ENCODE results near the gene TTLL9. TPM values are rescaled to one million over a fixed set of nuclear protein-coding genes. Genes with fewer than 3 reads are reported as not detected.

Gene TTLL9
- total and polyA plus RNA-seq, 2 of the 13 experiments (the other 11 are each of a cell fraction or from before 2014, with no cell fraction given) = not detected

DNA sequence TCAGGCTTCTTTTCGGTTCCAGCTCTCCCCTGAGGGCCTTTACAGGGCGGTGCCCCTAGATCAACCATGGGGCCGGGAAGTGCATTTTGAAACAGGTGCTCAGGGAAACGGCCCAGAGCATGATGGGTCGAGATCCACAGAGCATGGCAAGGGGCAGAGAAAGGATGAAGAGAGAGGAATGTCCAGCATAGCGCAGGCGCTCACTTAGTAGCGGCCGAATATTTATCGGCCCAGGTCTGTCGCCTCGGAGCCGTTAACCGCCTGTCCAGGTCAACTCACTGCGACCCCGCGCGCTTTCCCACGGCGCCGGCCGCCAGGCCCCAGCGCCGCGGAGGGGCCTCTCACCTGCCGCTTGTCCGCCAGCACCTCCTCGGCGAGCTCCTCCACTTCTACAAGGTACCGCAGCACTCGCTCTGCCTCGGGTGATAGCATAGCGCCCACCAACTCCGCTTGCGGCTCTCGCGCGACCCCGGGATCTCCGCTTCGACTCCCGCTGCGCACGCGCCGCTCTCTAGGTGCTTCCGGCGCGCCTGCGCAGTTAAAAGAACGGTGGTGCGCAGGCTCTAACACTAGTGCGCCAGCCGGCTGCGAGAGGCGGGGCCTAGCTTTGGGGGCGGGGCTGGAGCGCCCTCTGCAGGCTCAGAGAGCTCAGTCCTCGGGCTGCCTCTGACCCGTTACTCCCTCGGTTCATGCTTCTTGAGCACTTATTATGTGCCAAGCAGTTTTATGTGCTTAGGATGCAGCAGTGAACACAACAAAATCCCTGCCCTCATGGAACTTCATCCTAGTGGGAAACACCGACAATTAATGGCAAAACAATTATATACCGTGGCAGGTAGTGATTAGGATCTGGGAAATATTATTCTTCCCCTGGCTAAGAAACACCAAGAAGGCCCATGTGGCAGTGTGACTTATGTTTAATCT lies 81.4 kb downstream of the TTLL9 start, which contains the start of gene PDRG1 (continued):
- TF ChIP-seq JUNB (CRISPR knock-in tag; IDR thresholded peaks at IDR 0.05; ENCODE audit: borderline replicate concordance) (0 out of 2 replicates have a peak, but pooled peaks have one; percentile 25), ZNF329 (CRISPR knock-in tag; IDR thresholded peaks at IDR 0.05; ENCODE audit: low read depth) (no peak), RNF2 (conservative IDR thresholded peaks at IDR 0.05; ENCODE audit: low read depth) (peak; percentile 88), ATF1 (CRISPR knock-in tag; IDR thresholded peaks at IDR 0.05) (no peak), SMAD3 (CRISPR knock-in tag; IDR thresholded peaks at IDR 0.05) (peak; percentile 90), EHMT2 (IDR thresholded peaks at IDR 0.05; ENCODE audit: borderline replicate concordance, low read depth, low read length) (no peak; the same call in 1 of the 2 replicates), ZSCAN9 (CRISPR knock-in tag; IDR thresholded peaks at IDR 0.05; ENCODE audit: borderline replicate concordance) (peak; percentile 84; the same call in 1 of the 2 replicates), NONO (IDR thresholded peaks at IDR 0.05) (no peak), NONO (CRISPR knock-in tag; conservative IDR thresholded peaks at IDR 0.05) (peak; percentile 81), HNF4A (CRISPR knock-in tag; IDR thresholded peaks at IDR 0.05) (no peak; the same call in 1 of the 2 replicates), RAD21 (CRISPR knock-in tag; IDR thresholded peaks at IDR 0.05) (peak; percentile 97), NFKBIZ (CRISPR knock-in tag; IDR thresholded peaks at IDR 0.05) (peak; percentile 59; the same call in 1 of the 2 replicates), MTF1 (CRISPR knock-in tag; IDR thresholded peaks at IDR 0.05) (peak; percentile 93), SCMH1 (CRISPR knock-in tag; IDR thresholded peaks at IDR 0.05; ENCODE audit: borderline replicate concordance) (no peak), KDM4B (CRISPR knock-in tag; IDR thresholded peaks at IDR 0.05) (no peak; the same call in 1 of the 2 replicates), YEATS4 (CRISPR knock-in tag; IDR thresholded peaks at IDR 0.05; ENCODE audit: borderline replicate concordance) (peak; percentile 92), NFE2 (CRISPR knock-in tag; IDR thresholded peaks at IDR 0.05) (peak; percentile 32; the same call in 1 of the 2 replicates), ZNF446 (CRISPR knock-in tag; IDR thresholded peaks at IDR 0.05) (no peak; the same call in 1 of the 2 replicates)
- TF ChIP-seq, protein P1, sequence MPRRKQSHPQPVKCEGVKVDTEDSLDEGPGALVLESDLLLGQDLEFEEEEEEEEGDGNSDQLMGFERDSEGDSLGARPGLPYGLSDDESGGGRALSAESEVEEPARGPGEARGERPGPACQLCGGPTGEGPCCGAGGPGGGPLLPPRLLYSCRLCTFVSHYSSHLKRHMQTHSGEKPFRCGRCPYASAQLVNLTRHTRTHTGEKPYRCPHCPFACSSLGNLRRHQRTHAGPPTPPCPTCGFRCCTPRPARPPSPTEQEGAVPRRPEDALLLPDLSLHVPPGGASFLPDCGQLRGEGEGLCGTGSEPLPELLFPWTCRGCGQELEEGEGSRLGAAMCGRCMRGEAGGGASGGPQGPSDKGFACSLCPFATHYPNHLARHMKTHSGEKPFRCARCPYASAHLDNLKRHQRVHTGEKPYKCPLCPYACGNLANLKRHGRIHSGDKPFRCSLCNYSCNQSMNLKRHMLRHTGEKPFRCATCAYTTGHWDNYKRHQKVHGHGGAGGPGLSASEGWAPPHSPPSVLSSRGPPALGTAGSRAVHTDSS (CRISPR knock-in tag; conservative IDR thresholded peaks at IDR 0.05) = 0 out of 2 replicates have a peak, but pooled peaks have one; percentile 36
- TF ChIP-seq, protein P2, sequence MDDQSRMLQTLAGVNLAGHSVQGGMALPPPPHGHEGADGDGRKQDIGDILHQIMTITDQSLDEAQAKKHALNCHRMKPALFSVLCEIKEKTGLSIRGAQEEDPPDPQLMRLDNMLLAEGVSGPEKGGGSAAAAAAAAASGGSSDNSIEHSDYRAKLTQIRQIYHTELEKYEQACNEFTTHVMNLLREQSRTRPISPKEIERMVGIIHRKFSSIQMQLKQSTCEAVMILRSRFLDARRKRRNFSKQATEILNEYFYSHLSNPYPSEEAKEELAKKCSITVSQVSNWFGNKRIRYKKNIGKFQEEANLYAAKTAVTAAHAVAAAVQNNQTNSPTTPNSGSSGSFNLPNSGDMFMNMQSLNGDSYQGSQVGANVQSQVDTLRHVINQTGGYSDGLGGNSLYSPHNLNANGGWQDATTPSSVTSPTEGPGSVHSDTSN (CRISPR knock-in tag; IDR thresholded peaks at IDR 0.05; ENCODE audit: borderline replicate concordance) = no peak; the same call in 1 of the 2 replicates
- TF ChIP-seq, protein P3, sequence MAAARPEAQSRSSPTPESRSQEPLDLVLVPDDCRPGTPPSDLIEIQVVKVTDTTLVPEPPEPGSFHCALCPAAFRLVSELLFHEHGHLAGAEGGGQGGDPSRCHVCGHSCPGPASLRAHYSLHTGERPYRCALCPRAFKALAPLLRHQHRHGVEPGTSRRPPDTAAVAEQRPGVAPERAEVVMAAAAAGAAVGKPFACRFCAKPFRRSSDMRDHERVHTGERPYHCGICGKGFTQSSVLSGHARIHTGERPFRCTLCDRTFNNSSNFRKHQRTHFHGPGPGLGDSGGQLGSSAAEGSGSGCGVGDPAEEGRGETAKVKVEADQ (CRISPR knock-in tag; IDR thresholded peaks at IDR 0.05; ENCODE audit: borderline replicate concordance) = peak; percentile 91; the same call in 1 of the 2 replicates
- TF ChIP-seq, protein P4, sequence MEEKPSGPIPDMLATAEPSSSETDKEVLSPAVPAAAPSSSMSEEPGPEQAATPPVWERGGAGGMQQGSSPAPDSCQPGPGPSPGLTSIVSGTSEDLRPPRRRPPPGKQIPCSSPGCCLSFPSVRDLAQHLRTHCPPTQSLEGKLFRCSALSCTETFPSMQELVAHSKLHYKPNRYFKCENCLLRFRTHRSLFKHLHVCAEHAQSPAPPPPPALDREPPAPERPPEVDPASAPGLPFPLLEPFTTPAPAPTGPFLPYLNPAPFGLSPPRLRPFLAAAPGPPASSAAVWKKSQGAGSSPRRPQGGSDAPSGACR (CRISPR knock-in tag; IDR thresholded peaks at IDR 0.05) = peak; percentile 81; the same call in 1 of the 2 replicates
- TF ChIP-seq, protein P5, sequence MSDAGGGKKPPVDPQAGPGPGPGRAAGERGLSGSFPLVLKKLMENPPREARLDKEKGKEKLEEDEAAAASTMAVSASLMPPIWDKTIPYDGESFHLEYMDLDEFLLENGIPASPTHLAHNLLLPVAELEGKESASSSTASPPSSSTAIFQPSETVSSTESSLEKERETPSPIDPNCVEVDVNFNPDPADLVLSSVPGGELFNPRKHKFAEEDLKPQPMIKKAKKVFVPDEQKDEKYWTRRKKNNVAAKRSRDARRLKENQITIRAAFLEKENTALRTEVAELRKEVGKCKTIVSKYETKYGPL (CRISPR knock-in tag; IDR thresholded peaks at IDR 0.05) = no peak
- TF ChIP-seq, protein P6, sequence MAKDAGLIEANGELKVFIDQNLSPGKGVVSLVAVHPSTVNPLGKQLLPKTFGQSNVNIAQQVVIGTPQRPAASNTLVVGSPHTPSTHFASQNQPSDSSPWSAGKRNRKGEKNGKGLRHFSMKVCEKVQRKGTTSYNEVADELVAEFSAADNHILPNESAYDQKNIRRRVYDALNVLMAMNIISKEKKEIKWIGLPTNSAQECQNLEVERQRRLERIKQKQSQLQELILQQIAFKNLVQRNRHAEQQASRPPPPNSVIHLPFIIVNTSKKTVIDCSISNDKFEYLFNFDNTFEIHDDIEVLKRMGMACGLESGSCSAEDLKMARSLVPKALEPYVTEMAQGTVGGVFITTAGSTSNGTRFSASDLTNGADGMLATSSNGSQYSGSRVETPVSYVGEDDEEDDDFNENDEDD (CRISPR knock-in tag; IDR thresholded peaks at IDR 0.05; ENCODE audit: borderline replicate concordance) = peak; percentile 77; the same call in 1 of the 2 replicates

All from HepG2 (cell line).